Measurements from ENCODE around the gene LDB1. TPM values are rescaled to one million over a fixed set of nuclear protein-coding genes. Genes with fewer than 3 reads are reported as not detected.

Gene LDB1
- 77.7 TPM for total RNA-seq

GRCh38 chr10:102120142-102120990 is at the start of gene LDB1:
TSS of gene LDB1 (minus strand) at chr10:102120368. CDS start at chr10:102120110, 258 bp downstream.

GRCh38 chr10:102151774-102152544 is 31.8 kb upstream of the LDB1 start, which contains the start of gene NOLC1:
TSS of gene NOLC1 (plus strand) at chr10:102152389. CDS start at chr10:102152411, 22 bp downstream.

GRCh38 chr10:102132563-102133372 is 12.6 kb upstream of the LDB1 start, which contains the start of gene PPRC1:
TSS of gene PPRC1 (plus strand) at chr10:102133040. CDS start at chr10:102133069, 29 bp downstream.

GRCh38 chr10:102064868-102065560 is 55.2 kb downstream of the LDB1 start, which contains the start of gene HPS6:
TSS of gene HPS6 (plus strand) at chr10:102065349. CDS start at chr10:102065475, 126 bp downstream.

Small RNA genes lying within 50 kb of the gene (small RNA-seq; reads per million reads assigned to genes)
- gene AL500527.1 (ENCODE audit: low replicate concordance) = not detected
- not detected for gene AL500527.2 (ENCODE audit: low replicate concordance)

Other genes with a start within 250 kb of the LDB1 start
- 16.5 TPM for gene ARMH3, start 64.2 kb downstream of the LDB1 start, total RNA-seq
- gene HPS6, start 55.0 kb downstream of the LDB1 start, total RNA-seq = 21.0 TPM
- 17.2 TPM for gene PPRC1, start 12.7 kb upstream of the LDB1 start, total RNA-seq
- gene NOLC1, start 32.0 kb upstream of the LDB1 start, total RNA-seq = 25.2 TPM
- 1.3 TPM for gene ELOVL3, start 105.9 kb upstream of the LDB1 start, total RNA-seq
- 3.7 TPM for gene PITX3, start 121.1 kb upstream of the LDB1 start, total RNA-seq
- gene GBF1, start 125.2 kb upstream of the LDB1 start, total RNA-seq = 41.2 TPM